K562 (cell line): ENCODE data around the gene ZNF74. TPM values are rescaled to one million over a fixed set of nuclear protein-coding genes. Genes with fewer than 3 reads are reported as not detected.
A peak's percentile ranks its signal among the peaks of the same experiment; 100 is the strongest.

Experiments used
- BCOR ChIP-seq: fragments of 450-650 bp; IDR thresholded peaks from 2 replicates; pipeline ENCODE4 v1.6.1; 2016
- CHCHD3 ChIP-seq: fragments of 250-450 bp; sonication (Bioruptor Pico); IDR thresholded peaks from 2 replicates; pipeline ENCODE4 v2.1.2; 2022; ENCODE audit warnings: mild to moderate bottlenecking
- DPF2 ChIP-seq: fragments of 450-650 bp; IDR thresholded peaks from 2 replicates; pipeline ENCODE4 v1.6.1; 2016
- E2F6 ChIP-seq, 2 experiments: IDR thresholded peaks; 2 replicates each; pipeline ENCODE4 v1.6.1; 2011; ENCODE audit warnings: borderline replicate concordance in 1 of 2, control low read depth in 1 of 2, low read depth in 1 of 2, low read length in 1 of 2, mild to moderate bottlenecking in 1 of 2, mixed read lengths in 1 of 2, moderate library complexity in 1 of 2; ENCODE audit not compliant: insufficient read depth in 1 of 2, insufficient read length in 1 of 2, poor library complexity in 1 of 2, severe bottlenecking in 1 of 2; ENCODE audit errors: extremely low read depth in 1 of 2
- ETS2 ChIP-seq: IDR thresholded peaks from 2 replicates; pipeline ENCODE4 v1.6.1; 2016; ENCODE audit warnings: borderline replicate concordance, missing genetic modification characterization, mild to moderate bottlenecking, moderate library complexity, missing compliant biosample characterization; ENCODE audit not compliant: poor library complexity, severe bottlenecking
- ETV1 ChIP-seq: fragments of 450-650 bp; conservative IDR thresholded peaks from 2 replicates; pipeline ENCODE4 v1.6.1; 2016; ENCODE audit warnings: missing genetic modification characterization, control low read depth, low read depth, missing compliant biosample characterization
- ETV5 ChIP-seq: sonication (generic); formaldehyde crosslinking; IDR thresholded peaks from 2 replicates; pipeline ENCODE4 v1.4.0; 2020; ENCODE audit warnings: low read depth, mild to moderate bottlenecking, missing genetic modification reagents
- EWSR1 ChIP-seq: fragments of 450-650 bp; IDR thresholded peaks from 2 replicates; pipeline ENCODE4 v1.6.1; 2018; ENCODE audit warnings: borderline replicate concordance, mild to moderate bottlenecking, low read depth, moderate library complexity; ENCODE audit not compliant: partially characterized antibody
- HOXB6 ChIP-seq: fragments of 250-450 bp; sonication (Bioruptor Pico); IDR thresholded peaks from 2 replicates; pipeline ENCODE4 v1.5.1; 2022; ENCODE audit warnings: mild to moderate bottlenecking, borderline replicate concordance
- JUNB ChIP-seq: fragments of 450-650 bp; formaldehyde crosslinking; conservative IDR thresholded peaks from 2 replicates; pipeline ENCODE4 v1.4.0; 2020; ENCODE audit warnings: mild to moderate bottlenecking
- KAT2B ChIP-seq: IDR thresholded peaks from one replicate; pipeline ENCODE4 v1.6.1; 2012; ENCODE audit warnings: low read depth, mild to moderate bottlenecking, control low read depth, inconsistent platforms, low read length, moderate library complexity
- MBD1 ChIP-seq: fragments of 250-450 bp; sonication (Bioruptor Pico); IDR thresholded peaks from 2 replicates; pipeline ENCODE4 v1.8.0; 2022; ENCODE audit warnings: inconsistent platforms
- MIER1 ChIP-seq: fragments of 450-650 bp; IDR thresholded peaks from 2 replicates; pipeline ENCODE4 v1.6.1; 2016; ENCODE audit warnings: antibody characterized with exemption, mild to moderate bottlenecking, low read depth
- MXI1 ChIP-seq: IDR thresholded peaks from 2 replicates; pipeline ENCODE4 v1.6.1; 2011; ENCODE audit warnings: low read depth, mild to moderate bottlenecking, improper control_type of control experiment, low read length
- NELFE ChIP-seq: IDR thresholded peaks from 2 replicates; pipeline ENCODE4 v1.6.1; 2011; ENCODE audit warnings: mild to moderate bottlenecking; ENCODE audit not compliant: insufficient read depth, insufficient read length
- PURB ChIP-seq: sonication (generic); formaldehyde crosslinking; IDR thresholded peaks from 2 replicates; pipeline ENCODE4 v1.9.0; 2021; ENCODE audit warnings: low read depth, mild to moderate bottlenecking, missing genetic modification reagents
- RBM25 ChIP-seq: fragments of 200-400 bp; formaldehyde crosslinking; IDR thresholded peaks from 2 replicates; pipeline ENCODE4 v1.6.1; 2018; ENCODE audit warnings: low read length, low read depth, moderate library complexity; ENCODE audit not compliant: severe bottlenecking
- SMAD2 ChIP-seq: fragments of 150-350 bp; IDR thresholded peaks from 2 replicates; pipeline ENCODE4 v1.6.1; 2014; ENCODE audit warnings: low read depth, mild to moderate bottlenecking, low read length
- TAF1 ChIP-seq: IDR thresholded peaks from 2 replicates; pipeline ENCODE4 v1.6.1; 2011; ENCODE audit warnings: mild to moderate bottlenecking, low read length, moderate library complexity; ENCODE audit not compliant: insufficient read depth, control insufficient read depth, severe bottlenecking; ENCODE audit errors: extremely low read depth
- TRIM28 ChIP-seq: fragments of 450-650 bp; IDR thresholded peaks from 2 replicates; pipeline ENCODE4 v1.6.1; 2017
- ZNF263 ChIP-seq: sonication (generic); formaldehyde crosslinking; IDR thresholded peaks from 2 replicates; pipeline ENCODE4 v1.8.0; 2022; ENCODE audit warnings: mild to moderate bottlenecking, missing genetic modification reagents, borderline replicate concordance
- ZNF445 ChIP-seq: fragments of 250-450 bp; sonication (Bioruptor Pico); IDR thresholded peaks from 2 replicates; pipeline ENCODE4 v1.4.0; 2020; ENCODE audit warnings: low read depth, mild to moderate bottlenecking, moderate library complexity
- ZNF699 ChIP-seq: fragments of 250-450 bp; sonication (Bioruptor Pico); IDR thresholded peaks from 2 replicates; pipeline ENCODE4 v1.8.0; 2021; ENCODE audit warnings: mild to moderate bottlenecking, moderate library complexity; ENCODE audit not compliant: insufficient replicate concordance
- polyA plus RNA-seq, 8 experiments: library from polyadenylated mRNA; depleted of rRNA in 4 of 8; stranded (reverse) in 5 of 8; unstranded in 3 of 8; fragments of >200 nt; fragmentation: Nextera tagmentation in 2 of 8; fragmentation: Illumina TruSeq in 1 of 8; extraction: Ambion mirVana in 2 of 8; extraction: Trizol in 1 of 8; gene quantifications; 2 replicates each; pipeline versions ENCODE4 v1.2.1 to v1.2.3, GENCODE V29; 2011 to 2014; ENCODE audit warnings: inconsistent platforms in 1 of 8, missing spikeins in 1 of 8
- total RNA-seq, 7 experiments: library from RNA; depleted of rRNA in 6 of 7; stranded (reverse); fragments of >200 nt in 6 of 7; fragmentation: Illumina TruSeq in 2 of 7; extraction: Trizol in 2 of 7; gene quantifications; 2 replicates each; pipeline versions ENCODE4 v1.2.1 to v1.2.3, GENCODE V29; 2011 to 2021; ENCODE audit warnings: low replicate concordance in 1 of 7
- TF ChIP-seq, protein P1 (sequence below), 2 experiments: fragments of 250-450 bp in 1 of 2; fragments of 450-650 bp in 1 of 2; sonication (Bioruptor Pico) in 1 of 2; IDR thresholded peaks; 2 replicates each; pipeline versions ENCODE4 v1.6.1 to v1.8.0; 2016 to 2021; ENCODE audit warnings: mild to moderate bottlenecking in 2 of 2, moderate library complexity in 2 of 2, missing compliant biosample characterization in 1 of 2, missing genetic modification characterization in 1 of 2
- TF ChIP-seq, protein P2 (sequence below): fragments of 200-800 bp; sonication (Bioruptor generic); IDR thresholded peaks from 2 replicates; pipeline ENCODE4 v1.6.1; 2017; ENCODE audit warnings: missing genetic modification characterization, missing compliant biosample characterization

The ZNF74 gene
- total and polyA plus RNA-seq, 9 of the 15 experiments (the other 6 are each of a cell fraction or from before 2014, with no cell fraction given), result 2.4 to 53.5 (median 31.5) TPM

DNA sequence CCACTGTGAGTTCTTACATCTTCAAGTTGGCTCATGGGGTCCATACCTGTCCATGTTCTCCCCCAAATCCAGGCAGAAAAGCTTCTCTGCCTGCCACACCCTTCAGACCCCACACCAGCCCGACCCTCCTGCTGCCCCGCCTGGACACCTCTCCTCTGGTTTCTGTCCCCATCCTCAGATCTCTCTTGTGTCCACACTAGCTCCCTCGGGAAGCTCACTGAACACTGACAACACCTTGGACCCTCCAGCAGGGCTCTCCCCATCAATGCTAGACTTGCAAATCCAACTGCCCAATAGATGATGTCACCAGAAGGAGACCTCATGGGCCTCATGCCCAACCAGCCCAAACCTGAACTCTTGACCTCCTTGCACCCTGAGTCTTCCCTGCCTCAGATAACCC lies 40.8 kb downstream of the ZNF74 start (continued):
- TF ChIP-seq MXI1 (no peak), DPF2 (no peak), ZNF263 (CRISPR knock-in tag) (no peak), KAT2B (peak; percentile 20), CHCHD3 (CRISPR knock-in tag) (no peak), RBM25 (no peak), JUNB (CRISPR knock-in tag) (peak; percentile 46; the same call in 1 of the 2 replicates), PURB (CRISPR knock-in tag) (no peak), SMAD2 (no peak), ETV5 (CRISPR knock-in tag) (no peak), E2F6 (IDR thresholded peaks at IDR 0.05; ENCODE audit: borderline replicate concordance in 1 of 2, extremely low read depth in 1 of 2, insufficient read depth in 1 of 2, insufficient read length in 1 of 2, low read depth in 1 of 2, low read length in 1 of 2, poor library complexity in 1 of 2, severe bottlenecking in 1 of 2) (no peak), BCOR (no peak), EWSR1 (no peak), TRIM28 (no peak), ZNF445 (CRISPR knock-in tag) (no peak), ZNF699 (CRISPR knock-in tag) (no peak), NELFE (no peak), HOXB6 (CRISPR knock-in tag) (peak; percentile 68; the same call in 1 of the 2 replicates), ETV1 (tag) (no peak), ETS2 (tag) (no peak), MBD1 (no peak), MIER1 (no peak), TAF1 (no peak)
- TF ChIP-seq, protein P1, sequence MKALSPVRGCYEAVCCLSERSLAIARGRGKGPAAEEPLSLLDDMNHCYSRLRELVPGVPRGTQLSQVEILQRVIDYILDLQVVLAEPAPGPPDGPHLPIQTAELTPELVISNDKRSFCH (CRISPR knock-in tag; IDR thresholded peaks at IDR 0.05), result no peak
- TF ChIP-seq, protein P1 (tag; IDR thresholded peaks at IDR 0.05), result no peak
- TF ChIP-seq, protein P2, sequence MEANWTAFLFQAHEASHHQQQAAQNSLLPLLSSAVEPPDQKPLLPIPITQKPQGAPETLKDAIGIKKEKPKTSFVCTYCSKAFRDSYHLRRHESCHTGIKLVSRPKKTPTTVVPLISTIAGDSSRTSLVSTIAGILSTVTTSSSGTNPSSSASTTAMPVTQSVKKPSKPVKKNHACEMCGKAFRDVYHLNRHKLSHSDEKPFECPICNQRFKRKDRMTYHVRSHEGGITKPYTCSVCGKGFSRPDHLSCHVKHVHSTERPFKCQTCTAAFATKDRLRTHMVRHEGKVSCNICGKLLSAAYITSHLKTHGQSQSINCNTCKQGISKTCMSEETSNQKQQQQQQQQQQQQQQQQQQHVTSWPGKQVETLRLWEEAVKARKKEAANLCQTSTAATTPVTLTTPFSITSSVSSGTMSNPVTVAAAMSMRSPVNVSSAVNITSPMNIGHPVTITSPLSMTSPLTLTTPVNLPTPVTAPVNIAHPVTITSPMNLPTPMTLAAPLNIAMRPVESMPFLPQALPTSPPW (CRISPR knock-in tag), result no peak
